Measurements from ENCODE around the gene GNS. TPM values are rescaled to one million over a fixed set of nuclear protein-coding genes. Genes with fewer than 3 reads are reported as not detected.

GNS gene
- total and polyA plus RNA-seq, 2 of the 13 experiments (the other 11 are each of a cell fraction or from before 2014, with no cell fraction given) = 49.8 to 51.0 TPM

DNA sequence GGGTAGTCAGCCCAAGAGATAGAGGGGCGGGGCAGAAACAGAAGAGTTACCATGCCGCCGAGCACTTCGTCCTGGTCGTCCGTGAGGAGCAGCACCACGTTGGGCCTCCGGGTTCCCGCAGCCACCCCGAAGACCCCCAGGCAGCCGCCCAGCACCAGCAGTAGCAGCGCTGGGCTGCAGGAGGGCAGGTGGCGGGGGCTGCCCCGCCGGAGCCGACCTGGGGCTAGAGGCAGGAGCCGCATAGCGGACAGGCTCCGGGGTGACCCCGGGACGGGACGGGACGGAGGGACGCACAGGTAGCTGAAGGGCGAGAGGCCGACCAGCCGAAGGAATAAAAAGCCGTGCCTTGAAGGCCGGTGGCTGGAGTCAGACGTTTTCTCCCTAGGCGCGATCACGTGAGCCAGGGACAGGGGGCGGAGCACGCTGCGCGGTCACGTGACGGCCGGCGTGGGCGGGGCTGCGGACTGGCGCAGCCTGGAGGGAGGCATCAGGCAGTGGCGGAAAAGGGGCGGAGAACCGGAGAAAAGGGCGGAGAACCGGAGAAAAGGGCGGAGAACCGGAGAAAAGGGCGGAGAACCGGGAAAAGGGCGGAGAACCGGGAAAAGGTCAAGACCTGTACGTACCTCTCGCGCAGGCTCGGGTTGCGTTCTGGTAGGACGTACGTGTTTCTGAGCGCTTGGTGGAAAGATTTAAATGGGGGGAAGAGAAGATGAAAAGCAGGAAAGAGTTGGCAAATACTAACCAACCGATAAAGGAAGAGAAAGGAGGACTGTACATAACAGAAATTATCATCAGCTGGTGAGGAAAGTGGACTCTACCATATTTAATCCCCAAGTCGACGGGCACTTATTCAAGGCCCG lies at the start of gene GNS (continued):
- TF ChIP-seq PRDM4 (CRISPR knock-in tag; IDR thresholded peaks at IDR 0.05; ENCODE audit: borderline replicate concordance) (no peak), ATF3 (CRISPR knock-in tag; IDR thresholded peaks at IDR 0.05) (no peak), ZNF138 (CRISPR knock-in tag; IDR thresholded peaks at IDR 0.05; ENCODE audit: low read depth) (0 out of 2 replicates have a peak, but pooled peaks have one; percentile 19), CSRNP1 (CRISPR knock-in tag; IDR thresholded peaks at IDR 0.05) (peak; percentile 70), SRSF1 (optimal IDR thresholded peaks at IDR 0.05; ENCODE audit: low read depth, low read length) (peak; percentile 72), MIER3 (CRISPR knock-in tag; IDR thresholded peaks at IDR 0.05; ENCODE audit: borderline replicate concordance) (peak; percentile 48; the same call in 1 of the 2 replicates), STAG1 (CRISPR knock-in tag; IDR thresholded peaks at IDR 0.05) (no peak), HOXA7 (CRISPR knock-in tag; IDR thresholded peaks at IDR 0.05) (no peak), ZNF256 (CRISPR knock-in tag; conservative IDR thresholded peaks at IDR 0.05) (no peak), ATF4 (CRISPR knock-in tag; IDR thresholded peaks at IDR 0.05) (no peak), FUBP1 (CRISPR knock-in tag; IDR thresholded peaks at IDR 0.05; ENCODE audit: borderline replicate concordance) (no peak), ZNF432 (CRISPR knock-in tag; IDR thresholded peaks at IDR 0.05; ENCODE audit: borderline replicate concordance) (no peak), RCOR2 (CRISPR knock-in tag; IDR thresholded peaks at IDR 0.05) (no peak), ZNF20 (CRISPR knock-in tag; IDR thresholded peaks at IDR 0.05) (no peak)
- TF ChIP-seq, protein P1, sequence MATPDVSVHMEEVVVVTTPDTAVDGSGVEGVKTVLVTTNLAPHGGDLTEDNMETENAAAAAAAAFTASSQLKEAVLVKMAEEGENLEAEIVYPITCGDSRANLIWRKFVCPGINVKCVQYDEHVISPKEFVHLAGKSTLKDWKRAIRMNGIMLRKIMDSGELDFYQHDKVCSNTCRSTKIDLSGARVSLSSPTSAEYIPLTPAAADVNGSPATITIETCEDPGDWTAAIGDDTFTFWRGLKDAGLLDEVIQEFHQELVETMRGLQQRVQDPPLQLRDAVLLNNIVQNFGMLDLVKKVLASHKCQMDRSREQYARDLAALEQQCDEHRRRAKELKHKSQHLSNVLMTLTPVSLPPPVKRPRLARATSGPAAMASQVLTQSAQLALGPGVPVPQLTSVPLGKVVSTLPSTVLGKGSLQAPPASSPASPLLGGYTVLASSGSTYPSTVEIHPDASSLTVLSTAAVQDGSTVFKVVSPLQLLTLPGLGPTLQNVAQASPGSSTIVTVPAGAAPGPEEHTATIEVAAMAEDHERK (CRISPR knock-in tag; IDR thresholded peaks at IDR 0.05; ENCODE audit: low read depth) = peak; percentile 76

Data from HepG2 (cell line).